Spleen (tissue), 11 donors: ENCODE data around the gene DHH. TPM values are rescaled to one million over a fixed set of nuclear protein-coding genes. Genes with fewer than 3 reads are reported as not detected.
A peak's percentile ranks its signal among the peaks of the same experiment; 100 is the strongest.

ENCODE experiments used
- DNase-seq: peaks from one replicate; pipeline ENCODE4 v3.0.0-alpha.2; 2020
- H3K27ac ChIP-seq, 8 donors: fragments of 200-600 bp; sonication (generic) in 7 of 8; 1 replicate in 4 of 8; 2 replicates in 4 of 8; pipeline versions ENCODE4 v1.5.0 to v1.8.0; 2016 to 2021; ENCODE audit warnings: inconsistent platforms in 4 of 8, mild to moderate bottlenecking in 4 of 8, moderate library complexity in 1 of 8
- H3K27me3 ChIP-seq, 7 donors: fragments of 200-600 bp; sonication (generic) in 6 of 7; replicated peaks in 1 of 7; 1 replicate in 4 of 7; 2 replicates in 3 of 7; pipeline versions ENCODE4 v1.5.0 to v1.8.0; 2016 to 2021; ENCODE audit warnings: inconsistent platforms in 3 of 7, mild to moderate bottlenecking in 1 of 7
- H3K36me3 ChIP-seq, 6 donors: fragments of 200-600 bp; sonication (generic) in 5 of 6; 1 replicate in 4 of 6; 2 replicates in 2 of 6; pipeline versions ENCODE4 v1.5.0 to v1.8.0; 2016 to 2021; ENCODE audit warnings: inconsistent platforms in 2 of 6
- H3K4me1 ChIP-seq, 6 donors: fragments of 200-600 bp; sonication (generic) in 5 of 6; 1 replicate in 3 of 6; 2 replicates in 3 of 6; pipeline versions ENCODE4 v1.5.0 to v1.8.0; 2016 to 2021; ENCODE audit warnings: inconsistent platforms in 3 of 6
- H3K4me3 ChIP-seq, 8 donors: fragments of 200-600 bp; sonication (generic) in 7 of 8; 1 replicate in 4 of 8; 2 replicates in 4 of 8; pipeline versions ENCODE4 v1.5.0 to v1.8.0; 2016 to 2021; ENCODE audit warnings: inconsistent platforms in 4 of 8, mild to moderate bottlenecking in 4 of 8, moderate library complexity in 2 of 8
- H3K9me3 ChIP-seq, 8 donors: fragments of 200-600 bp; sonication (generic) in 7 of 8; 1 replicate in 4 of 8; 2 replicates in 4 of 8; pipeline versions ENCODE4 v1.5.0 to v1.8.0; 2016 to 2021; ENCODE audit warnings: inconsistent platforms in 4 of 8
- CTCF ChIP-seq, 11 experiments: fragments of 200-600 bp in 7 of 11; fragments of 450-650 bp in 4 of 11; sonication (generic) in 4 of 11; IDR thresholded peaks in 8 of 11; conservative IDR thresholded peaks in 3 of 11; 1 replicate in 7 of 11; 2 replicates in 4 of 11; pipeline versions ENCODE4 v1.4.0 to v1.8.0; 2016 to 2021; ENCODE audit warnings: antibody characterized with exemption in 11 of 11, inconsistent platforms in 4 of 11, mild to moderate bottlenecking in 1 of 11
- POLR2A ChIP-seq, 3 donors: fragments of 450-650 bp; IDR thresholded peaks; one replicate each; pipeline ENCODE4 v1.5.1; 2017; ENCODE audit warnings: antibody characterized with exemption in 3 of 3, mild to moderate bottlenecking in 1 of 3
- POLR2AphosphoS5 ChIP-seq, 3 donors: sonication (generic); formaldehyde crosslinking; IDR thresholded peaks; one replicate each; pipeline ENCODE4 v1.5.1; 2017; ENCODE audit warnings: antibody characterized with exemption in 3 of 3
- WGBS, 5 donors: extraction: QIAGEN DNeasy Blood & Tissue Kit in 3 of 5; methylation state at CpG; one replicate each; pipeline versions ENCODE4 v1.1.5 to v1.1.7; 2013 to 2018; 5-methylcytosine and 5-hydroxymethylcytosine counted together
- intact Hi-C: fragments of 100-400 bp; cut with DNase I; formaldehyde crosslinking; loops from one replicate; pipeline ENCODE4 v1.15.0; 2023; ENCODE audit warnings: low total_unique reads
- polyA plus RNA-seq, 3 donors: library from polyadenylated mRNA; stranded (reverse); fragments of 200-250 nt; gene quantifications; one replicate each; pipeline ENCODE4 v1.2.1, GENCODE V29; 2013
- total RNA-seq, 7 donors: library from RNA; depleted of rRNA in 3 of 7; stranded (reverse); fragments of >200 nt in 3 of 7; fragmentation: NEBNext Ultra II Directional in 4 of 7; extraction: Animal tissue kit (Norgen Biotek cat#: 25700) in 4 of 7; gene quantifications; one replicate each; pipeline versions ENCODE4 v1.1.0 to v1.2.1, GENCODE V29; 2016 to 2021
- donor health status: healthy with polysubstance abuse.
- donor health status: DM: no; HTN: no; CAD: no; lungs with moderate emphysema.
- donor health status: DM: no; HTN: no; CAD: no.
- donor health status: Bipolar disorder and iron deficiency.
- donor health status: healthy.
- donor health status: DM: no; HTN: no; CAD: no.
- donor health status: DM: yes; HTN: yes; CAD: no.

Gene DHH
- total and polyA plus RNA-seq, 10 donors = 0.09 to 2.6 (median 0.66) TPM

GRCh38 chr12:49098703-49099102 lies 4.1 kb upstream of the DHH start:
- no peak for DNase-seq
- TF ChIP-seq POLR2AphosphoS5 (IDR thresholded peaks at IDR 0.05) = no peak
- no peak for TF ChIP-seq POLR2A (IDR thresholded peaks at IDR 0.05)
- no peak for TF ChIP-seq CTCF (IDR thresholded peaks at IDR 0.05 in 8 of 11, conservative IDR thresholded peaks at IDR 0.05 in 3 of 11)
- H3K27me3 ChIP-seq = peaks cover 2 to 15% (median 14%) of the 10 kb centered on the region in 7 donors
- peaks cover 0 to 86% (median 68%) of the 10 kb centered on the region in 6 donors for H3K36me3 ChIP-seq
- intact Hi-C loops = no loop called here
- no peaks in the 10 kb centered on the region for H3K9me3 ChIP-seq
- peaks cover 11 to 20% (median 17%) of the 10 kb centered on the region in 6 donors for H3K4me1 ChIP-seq
- no peak overlapping the region for H3K4me3 ChIP-seq
- 89 to 96% (median 90%) methylated on average over 2 of the region's 2 CpGs for WGBS, 5 donors
- H3K27ac ChIP-seq = no peak overlapping the region

- Histone ChIP-seq H3K4me3 (no peak overlapping the region), H3K27me3 (peaks cover 3 to 21% (median 20%) of the 10 kb centered on the region in 7 donors), H3K27ac (no peak overlapping the region), H3K36me3 (peaks cover 0 to 79% (median 62%) of the 10 kb centered on the region in 6 donors), H3K9me3 (no peaks in the 10 kb centered on the region), H3K4me1 (peaks cover 15 to 24% (median 20%) of the 10 kb centered on the region in 6 donors)
- DNase-seq = peak; percentile 81
- 52 to 81% (median 69%) methylated on average over 4 of the region's 4 CpGs for WGBS, 5 donors
- intact Hi-C loops = no loop called here
- peak in 2 of 3 donors; percentile 29 to 46 for TF ChIP-seq POLR2AphosphoS5 (IDR thresholded peaks at IDR 0.05)
- TF ChIP-seq CTCF (IDR thresholded peaks at IDR 0.05 in 8 of 11, conservative IDR thresholded peaks at IDR 0.05 in 3 of 11) = peak; percentile 59 to 91 (median 80)
- TF ChIP-seq POLR2A (IDR thresholded peaks at IDR 0.05) = no peak
Observed at GRCh38 chr12:49098035-49098451, 3.4 kb upstream of the DHH start.

GRCh38 chr12:49097381-49097780 lies 2.8 kb upstream of the DHH start:
- Histone ChIP-seq H3K27me3 (peaks cover 3 to 28% (median 26%) of the 10 kb centered on the region in 7 donors), H3K36me3 (peaks cover 0 to 72% (median 55%) of the 10 kb centered on the region in 6 donors), H3K4me1 (peaks cover 19 to 31% (median 26%) of the 10 kb centered on the region in 6 donors), H3K4me3 (no peak overlapping the region), H3K27ac (no peak overlapping the region), H3K9me3 (no peaks in the 10 kb centered on the region)
- no peak for TF ChIP-seq POLR2AphosphoS5 (IDR thresholded peaks at IDR 0.05)
- WGBS, 5 donors = 79 to 87% (median 80%) methylated on average over 3 of the region's 3 CpGs
- no peak for DNase-seq
- intact Hi-C loops = no loop called here

GRCh38 chr12:49094975-49095365 lies 369 bp upstream of the DHH start:
- WGBS, 5 donors = 67 to 90% (median 85%) methylated on average over 2 of the region's 2 CpGs
- DNase-seq = no peak
- no peak for TF ChIP-seq POLR2A (IDR thresholded peaks at IDR 0.05)
- TF ChIP-seq POLR2AphosphoS5 (IDR thresholded peaks at IDR 0.05) = no peak
- no peak for TF ChIP-seq CTCF (IDR thresholded peaks at IDR 0.05 in 8 of 11, conservative IDR thresholded peaks at IDR 0.05 in 3 of 11)
- peaks cover 3 to 52% (median 49%) of the 10 kb centered on the region in 7 donors for H3K27me3 ChIP-seq
- peaks cover 39 to 55% (median 50%) of the 10 kb centered on the region in 6 donors for H3K4me1 ChIP-seq
- peak overlapping the region in 2 of 8 donors; percentile 25 to 56 for H3K4me3 ChIP-seq
- no peaks in the 10 kb centered on the region for H3K9me3 ChIP-seq
- H3K36me3 ChIP-seq = peaks cover 0 to 48% (median 31%) of the 10 kb centered on the region in 6 donors
- H3K27ac ChIP-seq = no peak overlapping the region
- intact Hi-C loops = no loop called here
